PC-3 (cell line): Measurements from ENCODE around the gene NFIL3.

Experiments used
- CTCF ChIP-seq: fragments of 300-600 bp; sonication (generic); conservative IDR thresholded peaks from 2 replicates; pipeline ENCODE4 v1.5.1; 2017; ENCODE audit warnings: antibody characterized with exemption, low read depth, mild to moderate bottlenecking, low read length
- EZH2 ChIP-seq: fragments of 300-600 bp; sonication (generic); IDR thresholded peaks from one replicate; pipeline ENCODE4 v1.6.1; 2017; ENCODE audit warnings: antibody characterized with exemption, mild to moderate bottlenecking, low read length; ENCODE audit not compliant: unreplicated experiment

GRCh38 chr9:91379426-91379825, 44.2 kb downstream of the NFIL3 start:
- TF ChIP-seq CTCF: no peak
- TF ChIP-seq EZH2: no peak
